K562 (cell line): ENCODE results near the gene COG3. TPM values are rescaled to one million over a fixed set of nuclear protein-coding genes. Genes with fewer than 3 reads are reported as not detected.

ENCODE experiments used
- ATAC-seq: fragments of 200-7000 bp; cut with Tn5 transposase; 3 replicates; pipeline ENCODE4 v1.9.1; 2020; ENCODE audit warnings: moderate library complexity
- BruUV-seq: library from RNA; stranded (reverse); fragments of 400-500 nt; replicated peaks from 2 replicates; lab custom pipeline; 2021; lab: Mats Ljungman, UMichigan
- CTCF ChIA-PET: fragments of 300-600 bp; formaldehyde crosslinking; extraction: SDS; loops from one replicate; lab custom pipeline; 2021; ENCODE audit warnings: low intra/inter-chr PET ratio; lab: Yijun Ruan, JAX
- POLR2A ChIA-PET: fragments of 300-600, 350-650 bp; sonication (Branson Sonifier 250); formaldehyde crosslinking; extraction: SDS; loops from one replicate; lab custom pipeline; 2021; ENCODE audit warnings: antibody characterized with exemption, inconsistent platforms; lab: Yijun Ruan, JAX
- DNase-seq, 4 experiments: peaks; one replicate each; pipeline versions ENCODE4 v3.0.0 to v3.0.0-alpha.2; 2011 to 2018; ENCODE audit warnings: low spot score in 3 of 4, mixed read lengths in 3 of 4; ENCODE audit errors: extremely low read depth in 1 of 4
- FAIRE-seq: peaks from 2 replicates; lab custom pipeline; 2011; peaks lifted over from hg19 to GRCh38; lab: Jason Lieb, UNC
- H2AFZ ChIP-seq: 2 replicates; pipeline ENCODE4 v1.6.0; 2011; ENCODE audit warnings: low read depth, low read length, control low read depth, inconsistent platforms
- H3K27ac ChIP-seq: fragments of 200-600 bp; 3 replicates; pipeline ENCODE4 v1.8.0; 2011; ENCODE audit warnings: low read depth, mild to moderate bottlenecking, control low read depth, inconsistent platforms, low read length, moderate library complexity, mixed read lengths; ENCODE audit errors: extremely low read depth
- H3K27me3 ChIP-seq, 2 experiments: fragments of 300-600 bp in 1 of 2; 2 replicates in 1 of 2; 3 replicates in 1 of 2; pipeline versions ENCODE4 v1.6.0 to v1.8.0; 2011; ENCODE audit warnings: inconsistent platforms in 2 of 2, low read length in 2 of 2, mild to moderate bottlenecking in 1 of 2, mixed read lengths in 1 of 2, moderate library complexity in 1 of 2; ENCODE audit not compliant: control insufficient read depth in 2 of 2, insufficient read depth in 2 of 2
- H3K36me3 ChIP-seq: fragments of 300-600 bp; 3 replicates; pipeline ENCODE4 v1.8.0; 2011; ENCODE audit warnings: mild to moderate bottlenecking, low read length, inconsistent platforms; ENCODE audit not compliant: control insufficient read depth, insufficient read depth
- H3K4me1 ChIP-seq, 2 experiments: fragments of 200-600 bp in 1 of 2; replicated peaks in 1 of 2; 2 replicates in 1 of 2; 3 replicates in 1 of 2; pipeline versions ENCODE4 v1.5.1 to v1.8.0; 2011; ENCODE audit warnings: inconsistent platforms in 2 of 2, low read length in 2 of 2, mild to moderate bottlenecking in 1 of 2, mixed read lengths in 1 of 2, moderate library complexity in 1 of 2; ENCODE audit not compliant: control insufficient read depth in 2 of 2, insufficient read depth in 2 of 2
- H3K4me2 ChIP-seq: 2 replicates; pipeline ENCODE4 v1.6.1; 2011; ENCODE audit warnings: low read length, control low read depth, inconsistent platforms, mixed read lengths; ENCODE audit not compliant: insufficient read depth
- H3K4me3 ChIP-seq: fragments of 200-600 bp; sonication (generic), shearing (Covaris generic); 2 replicates; pipeline ENCODE4 v1.5.1; 2016; ENCODE audit warnings: control low read depth, inconsistent platforms
- H3K79me2 ChIP-seq: fragments of 200-600 bp; 3 replicates; pipeline ENCODE4 v1.8.0; 2011; ENCODE audit warnings: low read length, inconsistent platforms; ENCODE audit not compliant: control insufficient read depth, insufficient read depth
- H3K9ac ChIP-seq, 2 experiments: 2 replicates each; pipeline versions ENCODE4 v1.6.0 to v1.6.1; 2011; ENCODE audit warnings: low read depth in 2 of 2, low read length in 2 of 2, control low read depth in 1 of 2, inconsistent platforms in 1 of 2, mild to moderate bottlenecking in 1 of 2, mixed read lengths in 1 of 2; ENCODE audit not compliant: insufficient read depth in 1 of 2
- H3K9me1 ChIP-seq: one replicate; pipeline ENCODE4 v1.6.0; 2011; ENCODE audit warnings: inconsistent platforms, mild to moderate bottlenecking, low read length, moderate library complexity; ENCODE audit not compliant: control insufficient read depth, insufficient read depth
- H3K9me3 ChIP-seq: replicated peaks from 2 replicates; pipeline ENCODE4 v1.5.1; 2011; ENCODE audit warnings: low read depth, low read length, inconsistent platforms; ENCODE audit not compliant: control insufficient read depth, insufficient read depth
- H4K20me1 ChIP-seq: replicated peaks from 2 replicates; pipeline ENCODE4 v1.6.1; 2011; ENCODE audit warnings: low read length, inconsistent platforms, mixed read lengths; ENCODE audit not compliant: control insufficient read depth, insufficient read depth
- C11orf30 ChIP-seq: fragments of 450-650 bp; IDR thresholded peaks from 2 replicates; pipeline ENCODE4 v1.6.1; 2016; ENCODE audit warnings: low read depth, mild to moderate bottlenecking
- CHCHD3 ChIP-seq: fragments of 250-450 bp; sonication (Bioruptor Pico); IDR thresholded peaks from 2 replicates; pipeline ENCODE4 v2.1.2; 2022; ENCODE audit warnings: mild to moderate bottlenecking
- COPS2 ChIP-seq: fragments of 450-650 bp; conservative IDR thresholded peaks from 2 replicates; pipeline ENCODE4 v1.6.1; 2016; ENCODE audit warnings: mild to moderate bottlenecking, moderate library complexity
- ERF ChIP-seq: fragments of 450-650 bp; formaldehyde crosslinking; IDR thresholded peaks from 2 replicates; pipeline ENCODE4 v1.4.0; 2020; ENCODE audit warnings: mild to moderate bottlenecking, mixed read lengths
- GABPB2 ChIP-seq: fragments of 250-450 bp; sonication (Bioruptor Pico); conservative IDR thresholded peaks from 2 replicates; pipeline ENCODE4 v1.5.1; 2021; ENCODE audit warnings: mild to moderate bottlenecking
- MCM7 ChIP-seq, 2 experiments: fragments of 450-650 bp; IDR thresholded peaks; 2 replicates each; pipeline ENCODE4 v1.6.1; 2016 to 2018
- MIER1 ChIP-seq: fragments of 450-650 bp; IDR thresholded peaks from 2 replicates; pipeline ENCODE4 v1.6.1; 2016; ENCODE audit warnings: antibody characterized with exemption, mild to moderate bottlenecking, low read depth
- POLR2H ChIP-seq: IDR thresholded peaks from 2 replicates; pipeline ENCODE4 v1.6.1; 2016; ENCODE audit warnings: missing genetic modification characterization, low read depth, mild to moderate bottlenecking, control low read depth, missing compliant biosample characterization, moderate library complexity
- PTTG1 ChIP-seq: fragments of 450-650 bp; IDR thresholded peaks from 2 replicates; pipeline ENCODE4 v1.6.1; 2016; ENCODE audit warnings: low read depth, mild to moderate bottlenecking, missing genetic modification characterization, missing compliant biosample characterization
- TEAD2 ChIP-seq: fragments of 450-650 bp; IDR thresholded peaks from 2 replicates; pipeline ENCODE4 v1.6.1; 2016; ENCODE audit warnings: missing genetic modification characterization, control low read depth, missing compliant biosample characterization
- ZNF57 ChIP-seq: fragments of 450-650 bp; formaldehyde crosslinking; IDR thresholded peaks from 2 replicates; pipeline ENCODE4 v1.4.0; 2020; ENCODE audit warnings: mild to moderate bottlenecking, moderate library complexity
- ZNF75A ChIP-seq: fragments of 450-650 bp; formaldehyde crosslinking; IDR thresholded peaks from 2 replicates; pipeline ENCODE4 v1.4.0; 2020; ENCODE audit warnings: mild to moderate bottlenecking
- ZNF764 ChIP-seq: fragments of 250-450 bp; sonication (Bioruptor Pico); IDR thresholded peaks from 2 replicates; pipeline ENCODE4 v1.4.0; 2020; ENCODE audit warnings: low read depth, mild to moderate bottlenecking, moderate library complexity
- WGBS: fragments of 100-300 bp; shearing (Covaris generic); methylation state at CpG from one replicate; pipeline ENCODE4 v1.1.6; 2016; ENCODE audit warnings: low coverage, mixed read lengths; ENCODE audit not compliant: insufficient coverage; ENCODE audit errors: missing lambda C conversion rate; 5-methylcytosine and 5-hydroxymethylcytosine counted together
- in situ Hi-C: fragments of 300-500 bp; cut with MboI; formaldehyde crosslinking; loops from 4 replicates; pipeline ENCODE4 v1.15.0; 2018; ENCODE audit warnings: inconsistent platforms, mixed read lengths
- intact Hi-C: fragments of 100-400 bp; cut with micrococcal nuclease; formaldehyde crosslinking; loops from 2 replicates; pipeline ENCODE4 v1.14.2; 2022
- polyA plus RNA-seq, 8 experiments: library from polyadenylated mRNA; depleted of rRNA in 4 of 8; stranded (reverse) in 5 of 8; unstranded in 3 of 8; fragments of >200 nt; fragmentation: Nextera tagmentation in 2 of 8; fragmentation: Illumina TruSeq in 1 of 8; extraction: Ambion mirVana in 2 of 8; extraction: Trizol in 1 of 8; gene quantifications; 2 replicates each; pipeline versions ENCODE4 v1.2.1 to v1.2.3, GENCODE V29; 2011 to 2014; ENCODE audit warnings: inconsistent platforms in 1 of 8, missing spikeins in 1 of 8
- total RNA-seq, 7 experiments: library from RNA; depleted of rRNA in 6 of 7; stranded (reverse); fragments of >200 nt in 6 of 7; fragmentation: Illumina TruSeq in 2 of 7; extraction: Trizol in 2 of 7; gene quantifications; 2 replicates each; pipeline versions ENCODE4 v1.2.1 to v1.2.3, GENCODE V29; 2011 to 2021; ENCODE audit warnings: low replicate concordance in 1 of 7
- TF ChIP-seq, protein P1 (sequence below), 2 experiments: fragments of 450-650 bp in 1 of 2; sonication (generic) in 1 of 2; formaldehyde crosslinking in 1 of 2; IDR thresholded peaks in 1 of 2; conservative IDR thresholded peaks in 1 of 2; 2 replicates each; pipeline versions ENCODE4 v1.6.1 to v1.8.1; 2016 to 2023; ENCODE audit warnings: mild to moderate bottlenecking in 2 of 2, moderate library complexity in 2 of 2, inconsistent platforms in 1 of 2, missing genetic modification reagents in 1 of 2
- TF ChIP-seq, protein P2 (sequence below): fragments of 250-450 bp; sonication (Bioruptor Pico); IDR thresholded peaks from 2 replicates; pipeline ENCODE4 v1.8.0; 2021; ENCODE audit warnings: borderline replicate concordance, mild to moderate bottlenecking, moderate library complexity; ENCODE audit not compliant: poor library complexity, severe bottlenecking
- TF ChIP-seq, protein P3 (sequence below): fragments of 250-450 bp; sonication (Bioruptor Pico); IDR thresholded peaks from 2 replicates; pipeline ENCODE4 v1.6.1; 2021; ENCODE audit warnings: mild to moderate bottlenecking
- TF ChIP-seq, protein P4 (sequence below): sonication (generic); formaldehyde crosslinking; IDR thresholded peaks from 2 replicates; pipeline ENCODE4 v1.8.1; 2023; ENCODE audit warnings: mild to moderate bottlenecking, missing genetic modification reagents

Gene COG3
- total and polyA plus RNA-seq, 9 of the 15 experiments (the other 6 are each of a cell fraction or from before 2014, with no cell fraction given): 3.9 to 22.9 (median 14.5) TPM

DNA sequence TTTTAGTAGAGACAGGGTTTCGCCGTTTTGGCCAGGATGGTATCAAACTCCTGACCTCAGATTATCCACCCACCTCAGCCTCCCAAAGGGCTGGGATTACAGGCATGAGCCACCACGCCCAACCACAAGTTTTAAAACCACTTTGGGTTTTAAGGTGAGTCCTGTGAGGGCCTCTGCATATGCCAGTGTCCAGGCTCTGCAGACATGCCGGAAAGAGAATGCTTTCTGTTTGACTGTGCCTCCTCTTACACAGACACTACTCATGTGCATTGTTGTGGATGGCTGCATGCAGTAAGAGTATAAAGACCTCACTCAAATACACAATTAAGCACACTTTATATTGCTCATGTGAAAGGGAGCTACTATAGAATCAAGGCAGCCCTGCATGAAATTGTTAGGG lies 25.7 kb upstream of the COG3 start:
- ChIA-PET POLR2A (no interaction called here), CTCF (no interaction called here)
- Histone ChIP-seq H3K4me1 (peaks cover 0 to 3% of the 10 kb centered on the region in 2 experiments; a peak in 1 of 5 replicates), H3K79me2 (no peaks in the 10 kb centered on the region), H3K27ac (no peak overlapping the region), H3K9me1 (no peaks in the 10 kb centered on the region), H3K4me3 (no peak overlapping the region), H2AFZ (no peak overlapping the region), H4K20me1 (no peaks in the 10 kb centered on the region), H3K9ac (no peak overlapping the region), H3K27me3 (no peaks in the 10 kb centered on the region), H3K9me3 (no peaks in the 10 kb centered on the region), H3K36me3 (no peaks in the 10 kb centered on the region), H3K4me2 (no peak overlapping the region)
- intact Hi-C loops (no loop called here), in situ Hi-C loops (no loop called here)
- FAIRE-seq (no peak), ATAC-seq (no peak), DNase-seq (no peak)
- BruUV-seq: no TSS peak
- 44% methylated on average over 3 of the region's 4 CpGs for WGBS
- no peak for TF ChIP-seq GABPB2 (CRISPR knock-in tag)
- no peak for TF ChIP-seq POLR2H
- no peak for TF ChIP-seq MCM7 (IDR thresholded peaks at IDR 0.05)
- no peak for TF ChIP-seq ERF
- no peak for TF ChIP-seq C11orf30
- no peak for TF ChIP-seq COPS2
- no peak for TF ChIP-seq TEAD2 (tag)
- TF ChIP-seq PTTG1 (tag): no peak
- TF ChIP-seq CHCHD3: no peak
- no peak for TF ChIP-seq ZNF764 (CRISPR knock-in tag)
- TF ChIP-seq, protein P1, sequence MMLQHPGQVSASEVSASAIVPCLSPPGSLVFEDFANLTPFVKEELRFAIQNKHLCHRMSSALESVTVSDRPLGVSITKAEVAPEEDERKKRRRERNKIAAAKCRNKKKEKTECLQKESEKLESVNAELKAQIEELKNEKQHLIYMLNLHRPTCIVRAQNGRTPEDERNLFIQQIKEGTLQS (IDR thresholded peaks at IDR 0.05): no peak
- TF ChIP-seq, protein P1 (CRISPR knock-in tag; conservative IDR thresholded peaks at IDR 0.05): no peak
- TF ChIP-seq, protein P2, sequence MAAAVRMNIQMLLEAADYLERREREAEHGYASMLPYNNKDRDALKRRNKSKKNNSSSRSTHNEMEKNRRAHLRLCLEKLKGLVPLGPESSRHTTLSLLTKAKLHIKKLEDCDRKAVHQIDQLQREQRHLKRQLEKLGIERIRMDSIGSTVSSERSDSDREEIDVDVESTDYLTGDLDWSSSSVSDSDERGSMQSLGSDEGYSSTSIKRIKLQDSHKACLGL (CRISPR knock-in tag): no peak
- TF ChIP-seq, protein P3, sequence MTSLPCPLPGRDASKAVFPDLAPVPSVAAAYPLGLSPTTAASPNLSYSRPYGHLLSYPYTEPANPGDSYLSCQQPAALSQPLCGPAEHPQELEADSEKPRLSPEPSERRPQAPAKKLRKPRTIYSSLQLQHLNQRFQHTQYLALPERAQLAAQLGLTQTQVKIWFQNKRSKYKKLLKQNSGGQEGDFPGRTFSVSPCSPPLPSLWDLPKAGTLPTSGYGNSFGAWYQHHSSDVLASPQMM (CRISPR knock-in tag): no peak
- no peak for TF ChIP-seq MIER1
- no peak for TF ChIP-seq ZNF75A
- TF ChIP-seq, protein P4, sequence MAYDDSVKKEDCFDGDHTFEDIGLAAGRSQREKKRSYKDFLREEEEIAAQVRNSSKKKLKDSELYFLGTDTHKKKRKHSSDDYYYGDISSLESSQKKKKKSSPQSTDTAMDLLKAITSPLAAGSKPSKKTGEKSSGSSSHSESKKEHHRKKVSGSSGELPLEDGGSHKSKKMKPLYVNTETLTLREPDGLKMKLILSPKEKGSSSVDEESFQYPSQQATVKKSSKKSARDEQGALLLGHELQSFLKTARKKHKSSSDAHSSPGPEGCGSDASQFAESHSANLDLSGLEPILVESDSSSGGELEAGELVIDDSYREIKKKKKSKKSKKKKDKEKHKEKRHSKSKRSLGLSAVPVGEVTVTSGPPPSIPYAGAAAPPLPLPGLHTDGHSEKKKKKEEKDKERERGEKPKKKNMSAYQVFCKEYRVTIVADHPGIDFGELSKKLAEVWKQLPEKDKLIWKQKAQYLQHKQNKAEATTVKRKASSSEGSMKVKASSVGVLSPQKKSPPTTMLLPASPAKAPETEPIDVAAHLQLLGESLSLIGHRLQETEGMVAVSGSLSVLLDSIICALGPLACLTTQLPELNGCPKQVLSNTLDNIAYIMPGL (CRISPR knock-in tag): no peak
- TF ChIP-seq ZNF57 (CRISPR knock-in tag): no peak
